CD4-positive, alpha-beta T cell treated with Interleukin-2 at 100 ng/mL for 4 hours (primary cell): Measurements from ENCODE around the gene OR2Z1.

ENCODE experiments used
- DNase-seq: peaks from one replicate; pipeline ENCODE4 v3.0.0-alpha.2; 2020; ENCODE audit warnings: low spot score

OR2Z1 gene

GRCh38 chr19:8721334-8721733 lies at the start of gene OR2Z1:
Gene OR2Z1 (plus strand): TSS chr19:8721634. CDS start chr19:8731029, 9,395 bp downstream.
- no peak for DNase-seq

DNA sequence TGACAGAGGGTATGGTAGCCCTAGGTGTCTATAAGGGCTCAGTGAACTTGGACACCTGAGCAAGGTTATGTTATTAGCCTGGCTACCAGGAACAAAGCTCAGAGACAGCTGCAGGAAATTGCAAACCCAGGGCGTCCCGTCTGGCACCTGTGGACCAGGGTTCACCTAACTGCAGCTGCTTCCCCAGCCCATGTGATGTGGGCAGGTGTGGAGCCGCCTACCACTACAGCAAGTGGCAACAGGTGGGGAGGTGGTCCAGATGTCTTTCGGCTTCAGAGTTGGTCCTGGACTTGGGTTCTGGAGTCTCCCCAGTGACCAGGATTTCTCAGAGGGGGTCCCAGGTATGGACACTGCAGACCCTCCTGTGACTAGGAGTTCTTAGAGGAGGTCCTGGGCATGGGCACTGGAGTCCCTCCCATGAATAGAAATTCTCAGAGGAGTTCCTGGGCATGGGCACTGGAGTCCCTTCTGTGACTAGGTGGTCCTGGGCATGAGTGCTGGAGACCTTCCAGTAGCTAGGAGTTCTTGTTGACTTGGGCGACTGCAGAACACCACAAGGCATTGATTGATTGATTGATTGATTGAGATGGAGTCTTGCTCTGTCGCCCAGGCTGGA lies 48.0 kb upstream of the OR2Z1 start:
- DNase-seq = no peak

- DNase-seq = no peak
These were observed 46.4 kb upstream of the OR2Z1 start for GRCh38 chr19:8675066-8675465.

GRCh38 chr19:8678244-8678807 lies 43.1 kb upstream of the OR2Z1 start:
- no peak for DNase-seq

DNA sequence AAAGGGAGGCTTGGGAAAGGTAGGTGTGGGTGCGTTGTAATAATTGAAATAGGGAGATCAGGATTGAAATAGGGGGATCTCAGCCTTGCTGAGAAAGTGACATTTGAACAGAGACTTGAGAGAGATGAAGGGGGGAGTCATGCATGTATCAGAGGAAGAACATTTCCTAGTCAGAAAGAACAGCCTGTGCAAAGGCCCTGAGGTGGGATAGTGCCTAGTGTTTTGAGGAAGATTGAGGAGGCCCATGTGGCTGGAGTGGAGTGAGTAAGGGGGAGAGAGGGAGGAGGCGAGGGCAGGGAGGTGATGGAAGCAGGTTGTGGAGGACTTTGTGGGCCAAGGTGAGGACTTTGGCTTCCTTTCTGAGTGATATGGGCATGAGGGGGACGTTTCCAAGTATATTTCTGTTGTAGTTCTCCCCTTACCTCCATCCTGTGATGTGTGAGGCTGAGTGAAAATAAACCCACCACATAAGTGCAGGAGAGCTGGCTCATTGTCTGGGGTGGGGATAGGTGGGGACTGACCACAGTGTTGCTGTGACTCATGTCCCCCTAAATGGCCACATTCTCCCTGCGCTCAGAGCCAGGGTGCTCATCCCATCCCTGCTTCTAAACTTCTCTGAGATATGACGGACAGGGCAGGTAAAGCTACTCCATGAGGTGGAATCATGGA lies 40.6 kb upstream of the OR2Z1 start:
- no peak for DNase-seq

GRCh38 chr19:8681345-8682029 lies 39.9 kb upstream of the OR2Z1 start:
- no peak for DNase-seq

GRCh38 chr19:8682472-8682871 lies 39.0 kb upstream of the OR2Z1 start:
- DNase-seq = no peak

DNA sequence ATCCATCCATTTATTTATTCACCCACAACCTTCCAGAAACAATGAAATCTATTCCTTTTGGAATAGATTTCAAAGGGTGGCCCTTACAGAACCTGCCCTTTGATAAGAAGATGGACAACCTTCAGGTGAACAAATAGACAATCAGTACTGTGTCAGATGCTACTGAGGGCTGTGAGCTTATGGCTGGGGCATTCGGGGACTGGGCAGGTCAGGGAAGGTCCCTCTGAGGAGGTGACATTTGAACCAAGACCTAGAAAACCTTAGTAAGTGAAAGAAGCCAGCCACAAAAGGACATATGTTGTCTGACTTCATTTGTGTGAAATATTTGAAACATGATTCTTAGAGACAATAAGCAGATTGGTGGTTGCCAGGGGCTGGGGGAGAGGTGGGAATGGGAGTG lies 38.5 kb upstream of the OR2Z1 start:
- DNase-seq = no peak

DNA sequence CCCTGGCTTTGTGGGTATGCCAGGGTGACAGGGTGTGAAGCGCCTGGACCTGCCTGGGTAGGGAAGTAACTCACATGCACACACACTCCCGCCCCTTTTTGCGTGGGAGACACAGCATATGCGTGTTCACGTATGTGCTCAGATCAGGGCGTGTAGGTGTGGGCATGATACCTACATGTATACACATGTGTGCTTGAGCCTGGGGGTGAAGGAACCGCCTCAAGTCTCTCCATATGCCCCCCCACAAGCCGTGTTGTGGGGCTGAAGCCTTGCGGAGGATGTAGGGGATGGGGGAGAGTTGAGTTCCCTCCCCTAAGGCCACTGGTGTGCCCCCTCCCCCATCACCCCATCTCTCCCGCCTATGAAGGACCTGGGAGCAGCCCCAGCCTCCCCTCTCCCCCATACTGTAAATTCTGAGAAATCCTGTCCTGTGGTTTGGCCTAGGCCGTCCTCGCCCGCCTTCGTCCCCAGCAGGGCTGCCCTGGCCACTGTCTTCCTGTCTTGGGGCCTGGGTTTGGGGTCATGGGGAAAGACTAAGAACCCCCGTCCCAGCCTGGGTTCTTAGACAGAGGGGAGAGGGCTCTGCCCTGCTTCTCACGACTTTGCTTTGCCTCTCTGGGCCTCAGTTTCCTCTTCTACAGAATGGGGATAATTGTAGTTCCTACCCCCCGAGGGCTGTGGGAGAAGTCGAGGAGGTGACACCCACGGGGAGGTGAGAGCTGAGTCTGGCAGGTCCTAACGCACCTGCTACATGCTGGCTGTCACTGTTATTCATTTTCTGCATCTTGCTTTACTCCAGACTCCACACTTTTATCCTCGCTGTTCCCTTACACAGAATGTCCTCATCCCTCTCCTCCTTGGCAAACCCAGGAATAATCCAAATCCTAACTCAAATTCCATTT lies 37.2 kb upstream of the OR2Z1 start:
- no peak for DNase-seq

DNA sequence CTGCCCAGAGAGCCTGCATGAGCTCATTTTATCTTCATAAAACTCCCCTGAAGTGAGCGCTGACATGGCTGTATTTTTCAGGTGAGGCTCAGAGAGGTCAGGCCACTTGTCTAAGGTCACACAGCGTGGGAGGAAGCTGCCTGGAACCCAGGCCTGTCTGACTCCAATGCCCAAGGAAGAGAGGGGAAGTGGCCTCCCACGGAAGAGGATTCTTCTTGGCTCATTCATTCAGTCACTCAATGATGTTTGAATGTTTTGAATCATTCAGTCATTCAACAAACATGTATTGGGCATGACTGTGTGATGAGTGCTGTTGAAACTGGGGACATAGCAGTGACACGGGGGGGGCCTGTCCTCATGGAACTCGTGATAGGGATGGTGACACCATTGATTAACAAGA lies 34.9 kb upstream of the OR2Z1 start:
- DNase-seq = no peak

DNA sequence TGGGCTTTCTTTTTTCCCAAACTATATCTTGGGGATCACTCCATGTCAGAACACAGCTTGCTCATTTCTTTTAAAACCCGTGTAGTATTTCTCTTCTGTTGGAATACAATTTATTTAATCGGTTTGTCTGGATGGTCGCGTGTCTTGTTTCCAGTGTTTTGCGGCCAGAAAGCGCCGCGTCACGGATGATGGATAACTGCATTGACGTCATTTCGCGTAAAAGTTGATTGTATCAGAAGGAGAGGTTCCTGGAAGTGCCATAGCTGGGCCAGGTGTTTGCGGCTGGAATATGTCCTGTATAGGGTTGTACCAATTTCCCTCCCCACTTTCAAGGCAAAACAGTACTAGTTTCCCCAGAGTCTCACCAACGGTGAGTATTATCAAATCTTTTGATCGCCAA lies 32.5 kb upstream of the OR2Z1 start:
- DNase-seq = no peak

- no peak for DNase-seq
These were observed 30.5 kb upstream of the OR2Z1 start for GRCh38 chr19:8690753-8691539.

DNA sequence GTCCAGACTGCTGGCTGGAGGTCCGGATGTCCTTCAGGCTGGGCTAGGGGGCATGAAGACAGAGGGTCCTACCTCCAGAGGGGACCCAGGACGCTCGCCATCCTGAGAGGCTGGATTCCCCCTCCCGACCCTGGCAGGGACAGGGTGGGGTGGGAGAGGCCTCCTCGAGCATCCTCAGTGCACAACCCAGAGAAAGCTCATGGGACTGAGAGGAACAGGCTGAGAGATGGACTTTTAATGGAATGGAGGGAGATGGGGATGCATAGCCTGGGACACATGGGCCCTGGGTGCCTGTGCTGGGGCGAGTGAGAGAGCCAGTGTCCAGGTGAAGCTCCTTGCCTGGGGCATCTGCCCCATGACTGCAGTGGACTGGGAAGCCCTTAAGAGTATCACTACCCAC lies 25.9 kb upstream of the OR2Z1 start:
- DNase-seq = no peak

GRCh38 chr19:8695911-8696310 lies 25.5 kb upstream of the OR2Z1 start:
- no peak for DNase-seq

DNA sequence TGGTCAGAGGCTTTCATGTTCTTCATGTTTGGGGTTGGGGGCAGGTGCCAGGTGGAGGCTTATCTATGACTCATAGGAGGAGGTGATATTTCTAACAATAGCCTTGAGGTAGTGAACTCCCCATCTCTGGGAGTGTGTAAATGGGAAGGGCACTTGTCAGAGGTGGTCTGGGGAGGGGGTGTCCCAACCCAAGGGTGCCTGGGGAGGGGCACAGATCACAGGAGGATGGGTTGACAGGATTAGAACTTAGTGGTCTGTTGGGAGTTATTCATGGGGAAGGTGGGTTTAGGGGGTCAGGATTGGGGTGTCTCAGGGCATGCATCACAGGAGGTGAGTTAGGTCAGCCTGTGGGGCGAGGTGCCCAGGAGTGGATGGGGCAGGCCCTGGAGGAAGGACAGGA lies 24.4 kb upstream of the OR2Z1 start:
- DNase-seq = no peak

- no peak for DNase-seq
These were observed 23.6 kb upstream of the OR2Z1 start for GRCh38 chr19:8697671-8698432.

- DNase-seq = no peak
These were observed 22.9 kb upstream of the OR2Z1 start, which contains the start of gene ACTL9 for GRCh38 chr19:8698433-8699063. Gene ACTL9 (minus strand): TSS chr19:8698795. CDS start chr19:8698701, 94 bp downstream.

GRCh38 chr19:8699908-8700307 lies 21.5 kb upstream of the OR2Z1 start:
- DNase-seq = no peak

DNA sequence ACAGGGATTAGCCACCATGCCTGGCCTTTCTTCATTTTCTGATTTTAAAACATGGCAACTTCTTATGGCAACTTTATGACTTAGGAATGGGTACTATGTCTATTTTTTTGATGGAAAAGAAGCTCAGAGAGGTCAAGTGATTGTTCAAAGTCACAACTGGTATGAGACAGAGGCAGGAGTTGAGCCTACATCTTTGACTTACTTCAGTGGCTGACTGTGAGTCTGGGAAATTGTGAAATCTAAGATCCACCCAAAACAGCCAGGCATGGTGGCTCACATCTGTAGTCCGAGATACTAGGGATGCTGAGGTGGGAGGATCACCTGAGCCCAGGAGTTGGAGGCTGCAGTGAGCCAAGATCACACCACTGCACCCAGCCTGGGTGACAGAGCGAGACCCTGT lies 20.5 kb upstream of the OR2Z1 start:
- no peak for DNase-seq

GRCh38 chr19:8702350-8702749 lies 19.1 kb upstream of the OR2Z1 start:
- peak; percentile 59 for DNase-seq
